NCI-H345 treated with DMSO at 0.1 percent for 48 hours (cell line): ENCODE data around the gene GPR31.
A peak's percentile ranks its signal among the peaks of the same experiment; 100 is the strongest.
"Not testable (repeated sequence)": the region's sequence is repeated elsewhere in the genome, so short reads cannot be mapped to it uniquely, and the experiment has no call there.

Source experiments
- DNase-seq: peaks from one replicate; lab custom pipeline; 2025; ENCODE audit not compliant: unreplicated experiment; lab: John Stamatoyannopoulos, UW

The GPR31 gene

GRCh38 chr6:167167699-167168098 is 9.9 kb upstream of the GPR31 start:
- DNase-seq, result not testable (repeated sequence)

- no peak for DNase-seq
These were observed 8.2 kb upstream of the GPR31 start for GRCh38 chr6:167165858-167166471.

GRCh38 chr6:167164261-167164660 is 6.5 kb upstream of the GPR31 start:
- DNase-seq, result no peak

GRCh38 chr6:167163476-167164011 is 5.8 kb upstream of the GPR31 start:
- no peak for DNase-seq

- no peak for DNase-seq
These were observed 4.8 kb upstream of the GPR31 start for GRCh38 chr6:167162591-167162990.

- DNase-seq, result no peak
These were observed 4.2 kb upstream of the GPR31 start for GRCh38 chr6:167161851-167162467.

- DNase-seq, result no peak
These were observed 366 bp downstream of the GPR31 start for GRCh38 chr6:167157414-167157813.

- DNase-seq, result no peak
These were observed 2.9 kb downstream of the GPR31 start for GRCh38 chr6:167154895-167155294.

- DNase-seq, result no peak
These were observed 3.5 kb downstream of the GPR31 start for GRCh38 chr6:167154291-167154690.

- DNase-seq, result no peak
These were observed 4.2 kb downstream of the GPR31 start for GRCh38 chr6:167153521-167153959.

DNA sequence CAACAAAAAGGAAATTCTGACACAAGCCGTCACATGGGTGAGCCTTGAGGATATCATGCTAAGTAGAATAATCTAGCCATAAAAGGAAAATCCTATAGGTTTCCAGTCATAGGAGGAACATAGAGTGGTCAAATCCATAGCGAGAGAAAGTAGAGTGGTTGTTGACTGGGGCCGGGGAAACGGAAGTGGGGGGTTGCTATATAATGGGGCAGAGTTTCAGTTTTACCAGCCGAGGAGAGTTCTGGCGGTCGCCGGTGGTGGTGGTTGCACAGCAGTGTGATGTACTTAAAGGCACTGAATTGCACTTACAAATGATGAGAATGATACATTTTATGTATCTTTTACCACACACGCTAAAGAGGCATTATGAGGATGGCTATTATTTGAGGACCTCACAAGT is 4.9 kb downstream of the GPR31 start:
- DNase-seq, result no peak

GRCh38 chr6:167151648-167152047 is 6.1 kb downstream of the GPR31 start:
- DNase-seq, result no peak

- DNase-seq, result no peak
These were observed 6.7 kb downstream of the GPR31 start for GRCh38 chr6:167150941-167151549.

DNA sequence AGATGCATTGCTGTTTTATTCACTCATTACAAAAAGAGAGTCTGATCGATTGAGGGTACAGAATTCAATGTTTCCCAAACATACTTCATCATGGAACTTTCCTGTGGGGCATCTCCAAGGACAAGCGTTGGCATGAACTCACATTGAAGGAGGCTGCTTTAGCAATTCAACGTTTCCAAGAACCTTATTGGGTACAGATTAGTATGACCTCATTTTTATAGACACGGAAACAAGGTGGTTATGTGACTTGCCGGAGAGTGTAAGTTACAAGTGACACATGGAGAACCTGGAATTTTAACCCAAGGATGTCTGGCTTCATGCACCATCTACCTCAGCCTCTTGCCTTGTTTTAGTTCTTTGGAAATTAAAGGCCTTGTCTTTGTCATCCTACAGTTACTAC is 8.8 kb downstream of the GPR31 start:
- no peak for DNase-seq

- no peak for DNase-seq
These were observed 9.8 kb downstream of the GPR31 start for GRCh38 chr6:167148021-167148420.

DNA sequence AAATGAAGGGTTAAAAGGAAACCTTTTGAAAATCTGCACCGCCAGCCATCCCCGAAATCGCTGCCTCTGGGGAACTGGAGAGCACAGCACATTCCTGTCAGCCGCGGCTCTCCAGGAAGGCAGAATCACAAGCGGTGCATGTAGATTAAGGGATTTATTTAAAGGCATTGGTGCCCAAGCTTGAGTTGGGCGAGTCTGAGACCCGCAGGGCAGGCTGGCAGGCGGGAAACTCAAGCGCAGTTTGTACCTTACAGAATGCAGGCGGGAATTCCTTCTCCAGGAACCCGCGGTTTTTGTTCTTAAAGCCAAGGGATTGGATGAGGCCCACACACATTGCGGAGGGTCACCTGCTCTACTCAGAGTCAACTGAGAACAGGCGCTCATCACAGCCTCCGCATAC is 10.8 kb downstream of the GPR31 start:
- DNase-seq, result no peak

DNA sequence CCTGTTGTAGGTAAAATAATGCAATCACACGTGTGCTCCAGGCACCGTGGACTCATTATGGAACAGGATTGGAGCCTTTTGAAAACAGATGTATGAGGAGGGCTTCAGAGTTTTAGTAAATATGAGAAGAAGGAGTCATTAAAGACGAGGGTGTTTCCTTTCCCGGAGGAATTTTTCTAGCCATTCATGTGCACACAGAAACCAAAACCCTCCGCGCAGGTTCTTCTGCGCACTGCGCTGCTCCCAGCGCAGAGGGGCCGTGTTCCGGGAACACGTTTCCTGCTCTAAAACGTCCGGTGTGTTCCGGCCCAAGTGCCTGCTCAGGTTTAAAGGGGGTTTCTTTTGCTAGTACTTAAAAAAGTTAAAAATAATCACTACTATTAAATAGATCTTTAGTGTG is 11.6 kb downstream of the GPR31 start:
- no peak for DNase-seq

GRCh38 chr6:167145461-167145860 is 12.3 kb downstream of the GPR31 start:
- no peak for DNase-seq

- no peak for DNase-seq
These were observed 14.7 kb downstream of the GPR31 start for GRCh38 chr6:167143041-167143440.

- DNase-seq, result no peak
These were observed 15.4 kb downstream of the GPR31 start for GRCh38 chr6:167142433-167142761.

DNA sequence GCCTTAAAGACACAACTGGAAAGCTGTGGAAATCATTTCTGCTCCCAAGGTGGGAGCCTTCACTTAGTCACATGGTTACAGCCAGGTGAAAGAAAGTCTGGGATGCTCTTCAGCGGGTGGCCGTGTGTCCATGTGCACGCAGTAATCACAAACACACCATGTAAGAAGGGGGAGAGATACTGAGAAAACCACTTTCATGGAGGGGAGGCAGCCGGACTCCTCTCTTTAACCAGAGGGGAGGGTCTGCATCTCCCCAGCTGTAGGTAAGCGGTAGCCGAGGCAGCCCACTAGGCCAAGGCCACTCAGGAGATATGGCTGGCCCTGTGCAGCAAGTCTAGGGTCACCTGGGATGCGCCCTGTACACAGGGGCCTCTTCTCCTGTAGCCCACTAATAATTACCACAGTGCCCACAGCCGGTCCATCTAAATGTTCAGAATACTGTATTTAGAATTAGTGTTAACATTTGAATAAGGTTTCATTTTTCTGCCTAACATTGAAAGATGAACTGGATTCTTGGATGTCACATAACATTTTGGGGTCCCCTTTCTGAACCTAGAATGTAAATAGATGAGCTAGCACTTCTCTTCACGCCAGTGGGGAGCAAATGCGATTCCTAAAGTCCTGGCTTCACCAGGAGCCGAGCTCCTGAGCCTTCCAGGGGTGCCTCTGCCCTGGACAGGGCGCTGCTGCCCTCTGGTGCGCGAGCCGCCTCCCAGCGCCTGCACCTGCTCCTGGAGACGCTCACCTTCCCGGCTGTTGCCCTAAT is 15.9 kb downstream of the GPR31 start:
- DNase-seq, result peak; percentile 36
